OCI-LY1 (cell line): ENCODE results near the gene GSG1.

ENCODE experiments used
- H2AFZ ChIP-seq: fragments of 200-600 bp; sonication (generic), shearing (Covaris generic); 2 replicates; pipeline ENCODE4 v1.6.0; 2014; ENCODE audit warnings: antibody characterized with exemption, mild to moderate bottlenecking, low read length
- H3F3A ChIP-seq: fragments of 200-600 bp; sonication (generic), shearing (Covaris generic); 2 replicates; pipeline ENCODE4 v1.6.0; 2014; ENCODE audit warnings: mild to moderate bottlenecking, antibody characterized with exemption, low read length, moderate library complexity; ENCODE audit not compliant: insufficient read depth
- H3K27ac ChIP-seq: fragments of 200-600 bp; sonication (generic); 2 replicates; pipeline ENCODE4 v1.5.1; 2014; ENCODE audit warnings: low read length, mixed run types, mild to moderate bottlenecking, low read depth; ENCODE audit not compliant: poor library complexity, severe bottlenecking
- H3K27me3 ChIP-seq: fragments of 200-600 bp; sonication (generic); 2 replicates; pipeline ENCODE4 v1.6.0; 2014; ENCODE audit warnings: antibody characterized with exemption, mild to moderate bottlenecking, low read length, moderate library complexity; ENCODE audit not compliant: insufficient read depth
- H3K36me3 ChIP-seq: fragments of 200-600 bp; sonication (generic); 2 replicates; pipeline ENCODE4 v1.6.1; 2014; ENCODE audit warnings: mild to moderate bottlenecking, antibody characterized with exemption, low read length, moderate library complexity, mixed read lengths; ENCODE audit not compliant: insufficient read depth
- H3K4me1 ChIP-seq: fragments of 200-600 bp; sonication (generic); 2 replicates; pipeline ENCODE4 v1.5.1; 2014; ENCODE audit warnings: mild to moderate bottlenecking, low read length, moderate library complexity; ENCODE audit not compliant: insufficient read depth, severe bottlenecking
- H3K4me2 ChIP-seq: fragments of 200-600 bp; sonication (generic), shearing (Covaris generic); 2 replicates; pipeline ENCODE4 v1.6.1; 2014; ENCODE audit warnings: low read length
- H3K4me3 ChIP-seq: fragments of 200-600 bp; sonication (generic); 2 replicates; pipeline ENCODE4 v1.5.1; 2014; ENCODE audit warnings: low read length, low read depth, mild to moderate bottlenecking, mixed read lengths; ENCODE audit not compliant: poor library complexity, severe bottlenecking
- H3K79me2 ChIP-seq: fragments of 200-600 bp; shearing (Covaris generic); 2 replicates; pipeline ENCODE4 v1.6.1; 2016; ENCODE audit warnings: mixed run types, low read length, mixed read lengths; ENCODE audit not compliant: insufficient read depth
- H3K9ac ChIP-seq: fragments of 200-600 bp; sonication (generic), shearing (Covaris generic); 2 replicates; pipeline ENCODE4 v1.6.1; 2014; ENCODE audit warnings: mild to moderate bottlenecking, low read length, mixed read lengths
- H3K9me2 ChIP-seq: fragments of 200-600 bp; sonication (generic), shearing (Covaris generic); 2 replicates; pipeline ENCODE4 v1.6.1; 2014; ENCODE audit warnings: low read depth, mild to moderate bottlenecking, low read length, mixed read lengths
- H3K9me3 ChIP-seq: fragments of 200-600 bp; shearing (Covaris generic); 2 replicates; pipeline ENCODE4 v1.6.1; 2014; ENCODE audit warnings: low read length, mixed read lengths
- H4K20me1 ChIP-seq: fragments of 200-600 bp; sonication (generic), shearing (Covaris generic); 2 replicates; pipeline ENCODE4 v1.6.0; 2016; ENCODE audit warnings: mild to moderate bottlenecking, low read length; ENCODE audit not compliant: insufficient read depth
- CTCF ChIP-seq: fragments of 200-600 bp; sonication (generic), shearing (Covaris generic); IDR thresholded peaks from 2 replicates; pipeline ENCODE4 v1.5.1; 2017; ENCODE audit warnings: mild to moderate bottlenecking, antibody characterized with exemption, low read length, moderate library complexity, mixed read lengths
- EZH2 ChIP-seq: fragments of 200-600 bp; sonication (generic), shearing (Covaris generic); IDR thresholded peaks from 2 replicates; pipeline ENCODE4 v1.8.0; 2017; ENCODE audit warnings: borderline replicate concordance, mixed run types, mild to moderate bottlenecking, antibody characterized with exemption, low read length, moderate library complexity, mixed read lengths

Gene GSG1

DNA sequence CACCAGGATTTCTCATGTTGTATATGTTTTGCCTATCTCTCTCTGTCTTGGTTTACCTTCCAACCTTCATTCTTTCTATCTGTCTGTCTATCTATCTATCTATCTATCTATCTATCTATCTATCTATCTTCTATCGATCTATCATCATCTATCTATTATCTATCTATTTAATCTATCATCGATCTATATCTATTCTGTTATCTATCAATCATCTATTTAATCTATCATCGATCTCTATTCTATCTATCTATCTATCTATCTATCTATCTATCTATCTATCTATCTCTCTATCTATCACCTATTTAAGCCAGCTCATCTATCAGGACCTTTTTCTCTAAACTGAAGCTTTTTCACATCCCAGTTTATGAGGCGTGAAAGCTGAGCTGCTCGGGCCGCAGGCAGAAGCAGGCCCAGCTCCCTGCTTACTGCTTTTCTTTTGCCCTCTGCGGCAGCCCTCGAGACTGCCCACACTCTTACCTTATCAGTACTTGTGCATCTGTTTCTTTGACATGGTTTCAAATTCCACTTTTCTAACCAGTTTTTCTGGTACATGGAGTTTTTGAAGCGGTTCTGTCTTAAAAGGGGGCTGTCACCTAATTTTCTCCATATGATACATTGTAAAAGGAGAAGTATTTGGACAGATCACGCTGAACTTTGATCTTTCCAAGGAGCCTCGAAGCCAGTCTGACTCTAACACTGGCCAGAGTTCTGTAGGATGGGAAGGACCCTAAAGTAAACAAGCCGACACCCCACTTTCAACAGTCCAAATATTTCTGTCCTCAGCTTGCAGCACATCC lies 44.4 kb upstream of the GSG1 start:
- Histone ChIP-seq H3K9ac (no peak overlapping the region), H3K36me3 (no peaks in the 10 kb centered on the region), H3K9me2 (no peaks in the 10 kb centered on the region), H3K4me1 (no peaks in the 10 kb centered on the region), H3K4me2 (no peak overlapping the region), H4K20me1 (no peaks in the 10 kb centered on the region), H3K4me3 (no peak overlapping the region), H3F3A (no peaks in the 10 kb centered on the region), H3K27ac (no peak overlapping the region), H3K27me3 (0 out of 2 replicates have a peak, but pooled peaks cover 5% of the 10 kb centered on the region), H3K79me2 (no peaks in the 10 kb centered on the region), H2AFZ (no peak overlapping the region), H3K9me3 (no peaks in the 10 kb centered on the region)
- no peak for TF ChIP-seq CTCF
- no peak for TF ChIP-seq EZH2

DNA sequence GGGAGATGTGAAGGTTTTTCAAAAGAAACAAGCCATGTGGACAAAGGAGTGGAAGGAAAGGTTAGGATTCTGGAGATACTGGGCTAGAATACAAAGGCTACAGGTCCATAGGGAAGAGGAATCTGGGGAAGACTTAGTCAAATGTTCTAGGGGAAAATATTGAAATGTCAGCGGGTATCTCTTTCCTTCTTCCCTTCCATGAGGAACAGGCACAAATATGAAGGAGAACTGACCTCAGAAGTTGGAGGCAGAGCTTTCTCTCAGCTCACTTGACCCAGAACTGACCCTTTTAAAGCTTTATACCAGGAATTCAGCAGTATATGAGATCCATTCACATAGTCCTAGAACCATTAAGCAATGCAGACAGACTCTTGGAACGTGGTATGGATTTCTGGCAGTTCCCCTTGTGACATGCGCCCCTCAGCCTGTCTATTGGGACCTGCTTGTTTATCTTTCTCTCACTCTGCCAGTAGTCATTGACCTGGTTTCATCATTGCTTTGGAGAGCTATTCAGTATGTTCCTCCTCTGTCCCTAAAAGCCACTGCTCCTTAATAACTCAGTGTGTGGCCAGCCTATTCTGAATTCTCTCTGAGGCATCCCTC lies 43.0 kb upstream of the GSG1 start:
- Histone ChIP-seq H3K4me3 (no peak overlapping the region), H3K4me2 (no peak overlapping the region), H3K36me3 (no peaks in the 10 kb centered on the region), H3K4me1 (no peaks in the 10 kb centered on the region), H3K79me2 (no peaks in the 10 kb centered on the region), H3K9me3 (no peaks in the 10 kb centered on the region), H3F3A (no peaks in the 10 kb centered on the region), H2AFZ (no peak overlapping the region), H3K9me2 (no peaks in the 10 kb centered on the region), H3K27ac (no peak overlapping the region), H3K27me3 (0 out of 2 replicates have a peak, but pooled peaks cover 5% of the 10 kb centered on the region), H4K20me1 (no peaks in the 10 kb centered on the region), H3K9ac (no peak overlapping the region)
- no peak for TF ChIP-seq CTCF
- no peak for TF ChIP-seq EZH2

GRCh38 chr12:13144266-13144828 lies 40.9 kb upstream of the GSG1 start:
- TF ChIP-seq EZH2 (no peak), CTCF (no peak)
- Histone ChIP-seq H3K9ac (no peak overlapping the region), H3F3A (no peaks in the 10 kb centered on the region), H3K9me2 (no peaks in the 10 kb centered on the region), H3K4me3 (no peak overlapping the region), H2AFZ (no peak overlapping the region), H3K4me2 (no peak overlapping the region), H3K27me3 (no peaks in the 10 kb centered on the region), H3K27ac (no peak overlapping the region), H3K36me3 (no peaks in the 10 kb centered on the region), H3K4me1 (no peaks in the 10 kb centered on the region), H3K9me3 (no peaks in the 10 kb centered on the region), H3K79me2 (no peaks in the 10 kb centered on the region), H4K20me1 (no peaks in the 10 kb centered on the region)
